Measurements from ENCODE around the gene TRAPPC3L.

The TRAPPC3L gene

GRCh38 chr6:116450185-116450710, 95.2 kb downstream of the TRAPPC3L start:
- Histone ChIP-seq H3K79me2 (ENCODE audit: control insufficient read depth, low read length) (no peaks in the 10 kb centered on the region), H3K27ac (ENCODE audit: low read depth, low read length) (no peak overlapping the region), H4K20me1 (ENCODE audit: control insufficient read depth, insufficient read depth, low read depth, low read length) (no peaks in the 10 kb centered on the region), H3K4me3 (ENCODE audit: low read length) (no peak overlapping the region), H3K4me2 (ENCODE audit: low read length) (no peak overlapping the region), H3F3A (ENCODE audit: control insufficient read depth, insufficient read depth) (no peaks in the 10 kb centered on the region), H3K36me3 (ENCODE audit: control insufficient read depth, low read length) (no peaks in the 10 kb centered on the region), H3K27me3 (ENCODE audit: control insufficient read depth, low read length) (peaks cover 10% of the 10 kb centered on the region; the same call in 1 of the 2 replicates), H3K9me3 (ENCODE audit: control insufficient read depth, insufficient read depth, low read length) (no peaks in the 10 kb centered on the region), H3K4me1 (ENCODE audit: control insufficient read depth, low read length) (no peaks in the 10 kb centered on the region), H3K9me2 (replicated peaks; ENCODE audit: control insufficient read depth, low read length) (no peaks in the 10 kb centered on the region)
- TF ChIP-seq CTCF (IDR thresholded peaks at IDR 0.05; ENCODE audit: low read depth, low read length, poor library complexity, severe bottlenecking) (no peak), EZH2phosphoT487 (IDR thresholded peaks at IDR 0.05; ENCODE audit: borderline replicate concordance, low read length) (no peak)

- no peak overlapping the region for H3K4me2 ChIP-seq (ENCODE audit: low read length)
- no peaks in the 10 kb centered on the region for H3K36me3 ChIP-seq (ENCODE audit: control insufficient read depth, low read length)
- H4K20me1 ChIP-seq (ENCODE audit: control insufficient read depth, insufficient read depth, low read depth, low read length) = no peaks in the 10 kb centered on the region
- no peak overlapping the region for H3K4me3 ChIP-seq (ENCODE audit: low read length)
- TF ChIP-seq CTCF (IDR thresholded peaks at IDR 0.05; ENCODE audit: low read depth, low read length, poor library complexity, severe bottlenecking) = no peak
- no peak for TF ChIP-seq EZH2phosphoT487 (IDR thresholded peaks at IDR 0.05; ENCODE audit: borderline replicate concordance, low read length)
- H3K27ac ChIP-seq (ENCODE audit: low read depth, low read length) = no peak overlapping the region
- no peaks in the 10 kb centered on the region for H3K4me1 ChIP-seq (ENCODE audit: control insufficient read depth, low read length)
- no peaks in the 10 kb centered on the region for H3K79me2 ChIP-seq (ENCODE audit: control insufficient read depth, low read length)
- no peaks in the 10 kb centered on the region for H3F3A ChIP-seq (ENCODE audit: control insufficient read depth, insufficient read depth)
- peaks cover 9% of the 10 kb centered on the region; the same call in 1 of the 2 replicates for H3K27me3 ChIP-seq (ENCODE audit: control insufficient read depth, low read length)
- no peaks in the 10 kb centered on the region for H3K9me2 ChIP-seq (replicated peaks; ENCODE audit: control insufficient read depth, low read length)
- no peaks in the 10 kb centered on the region for H3K9me3 ChIP-seq (ENCODE audit: control insufficient read depth, insufficient read depth, low read length)
Observed at GRCh38 chr6:116449565-116449964, 95.9 kb downstream of the TRAPPC3L start.

- TF ChIP-seq CTCF (IDR thresholded peaks at IDR 0.05; ENCODE audit: low read depth, low read length, poor library complexity, severe bottlenecking) (no peak), EZH2phosphoT487 (IDR thresholded peaks at IDR 0.05; ENCODE audit: borderline replicate concordance, low read length) (no peak)
Observed at GRCh38 chr6:116447496-116448011, 97.9 kb downstream of the TRAPPC3L start.

More at GRCh38 chr6:116447496-116448011, 97.9 kb downstream of the TRAPPC3L start:
- H3K4me1 ChIP-seq (ENCODE audit: control insufficient read depth, low read length) = no peaks in the 10 kb centered on the region
- peaks cover 20% of the 10 kb centered on the region; the same call in 1 of the 2 replicates for H3K27me3 ChIP-seq (ENCODE audit: control insufficient read depth, low read length)
- no peaks in the 10 kb centered on the region for H3K36me3 ChIP-seq (ENCODE audit: control insufficient read depth, low read length)
- H3K4me3 ChIP-seq (ENCODE audit: low read length) = no peak overlapping the region
- H3K27ac ChIP-seq (ENCODE audit: low read depth, low read length) = no peak overlapping the region
- H3K9me3 ChIP-seq (ENCODE audit: control insufficient read depth, insufficient read depth, low read length) = no peaks in the 10 kb centered on the region
- no peaks in the 10 kb centered on the region for H3K9me2 ChIP-seq (replicated peaks; ENCODE audit: control insufficient read depth, low read length)
- no peaks in the 10 kb centered on the region for H3K79me2 ChIP-seq (ENCODE audit: control insufficient read depth, low read length)
- H3K4me2 ChIP-seq (ENCODE audit: low read length) = no peak overlapping the region
- H4K20me1 ChIP-seq (ENCODE audit: control insufficient read depth, insufficient read depth, low read depth, low read length) = no peaks in the 10 kb centered on the region
- H3F3A ChIP-seq (ENCODE audit: control insufficient read depth, insufficient read depth) = no peaks in the 10 kb centered on the region

All from DOHH2 (cell line).